Uterus (tissue), 2 donors: Measurements from ENCODE around the gene MLPH.

Source experiments
- CTCF ChIP-seq, 4 experiments: fragments of 200-600 bp in 2 of 4; fragments of 450-650 bp in 2 of 4; sonication (generic) in 2 of 4; IDR thresholded peaks; one replicate each; pipeline ENCODE4 v1.5.1; 2016 to 2019; ENCODE audit warnings: antibody characterized with exemption in 4 of 4, mild to moderate bottlenecking in 2 of 4, moderate library complexity in 1 of 4
- POLR2A ChIP-seq, 2 donors: fragments of 450-650 bp; IDR thresholded peaks; one replicate each; pipeline ENCODE4 v1.6.1; 2016; ENCODE audit warnings: antibody characterized with exemption in 2 of 2, mild to moderate bottlenecking in 1 of 2, moderate library complexity in 1 of 2

GRCh38 chr2:237480556-237480955, 6.5 kb upstream of the MLPH start:
- TF ChIP-seq CTCF (IDR thresholded peaks at IDR 0.05) (no peak), POLR2A (IDR thresholded peaks at IDR 0.05) (no peak)
